Activated T-cell treated with anti-CD3 and anti-CD28 coated beads, Interleukin-2, amount 50 U/mL, for 4 hours (primary cell): ENCODE results near the gene TMEM273. TPM values are rescaled to one million over a fixed set of nuclear protein-coding genes. Genes with fewer than 3 reads are reported as not detected.

ENCODE experiments used
- ATAC-seq, 2 donors: fragments of 200-7000 bp; cut with Tn5 transposase; one replicate each; pipeline ENCODE4 v1.10.0; 2021
- DNase-seq: peaks from one replicate; pipeline ENCODE4 v3.0.0-alpha.2; 2020
- H3K27me3 Mint-ChIP-seq: one replicate; pipeline ENCODE4 v1.8.0; 2021; ENCODE audit warnings: low read depth, mixed read lengths
- H3K36me3 Mint-ChIP-seq: one replicate; pipeline ENCODE4 v1.8.0; 2022; ENCODE audit warnings: mixed read lengths; ENCODE audit not compliant: insufficient read depth
- H3K4me1 Mint-ChIP-seq: one replicate; pipeline ENCODE4 v1.8.0; 2021; ENCODE audit warnings: low read depth, mixed read lengths
- H3K4me3 Mint-ChIP-seq: one replicate; pipeline ENCODE4 v1.8.0; 2021; ENCODE audit warnings: mild to moderate bottlenecking, moderate library complexity, mixed read lengths
- H3K9me3 Mint-ChIP-seq: one replicate; pipeline ENCODE4 v1.8.0; 2021; ENCODE audit warnings: mixed read lengths
- total RNA-seq, 3 donors: library from RNA; stranded (reverse); gene quantifications; one replicate each; pipeline ENCODE4 v1.2.1, GENCODE V29; 2021

TMEM273 gene
- total RNA-seq, 3 donors from 2014 or later: 35.3 to 96.4 (median 45.6) TPM

DNA sequence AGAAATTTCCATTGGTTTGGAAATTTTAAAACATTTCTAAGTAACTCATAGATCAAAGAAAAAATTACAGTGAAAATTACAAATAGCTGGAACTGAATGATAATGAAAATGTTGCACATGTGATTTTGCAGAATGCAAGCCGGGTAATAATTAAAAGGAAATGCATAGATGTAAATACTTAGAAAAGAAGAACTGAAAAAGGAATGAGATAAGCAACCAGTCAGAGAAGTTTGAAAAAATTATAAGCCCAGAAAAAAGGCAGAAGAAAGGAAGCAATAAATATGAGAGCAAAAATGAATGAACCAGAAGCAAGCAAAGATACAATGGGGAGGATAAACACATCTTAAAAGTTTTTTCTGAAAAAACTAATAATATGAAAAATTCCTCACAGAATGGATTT, 3.2 kb upstream of the TMEM273 start:
- no peak for ATAC-seq
- DNase-seq: no peak
- Mint-ChIP-seq H3K36me3 (no peaks in the 10 kb centered on the region), H3K9me3 (no peaks in the 10 kb centered on the region), H3K27me3 (peaks cover 20% of the 10 kb centered on the region), H3K4me1 (peaks cover 51% of the 10 kb centered on the region), H3K4me3 (no peak overlapping the region)

DNA sequence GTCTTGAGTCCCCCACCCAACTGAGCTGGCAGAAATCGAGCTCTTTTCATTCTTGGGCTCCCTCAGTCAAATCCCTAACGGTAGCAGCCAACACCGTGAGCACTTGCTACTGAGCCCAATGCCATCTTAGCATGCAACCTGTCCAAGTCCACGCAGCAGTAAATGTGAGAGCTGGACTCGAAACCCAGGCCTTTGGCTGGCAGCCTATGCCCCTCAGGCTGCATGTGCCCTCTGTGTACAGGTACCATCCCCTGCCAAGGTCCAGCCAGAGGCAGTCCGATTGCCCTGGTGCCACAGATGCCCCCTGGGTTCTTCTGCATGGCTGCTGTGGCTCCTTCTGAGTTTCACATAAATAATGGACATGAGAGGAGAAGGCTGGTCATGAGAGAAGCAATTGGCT, 1.2 kb upstream of the TMEM273 start:
- Mint-ChIP-seq H3K4me1 (peaks cover 53% of the 10 kb centered on the region), H3K4me3 (peak overlapping the region; percentile 84), H3K36me3 (no peaks in the 10 kb centered on the region), H3K9me3 (no peaks in the 10 kb centered on the region), H3K27me3 (peaks cover 19% of the 10 kb centered on the region)
- DNase-seq (no peak), ATAC-seq (no peak)

GRCh38 chr10:49187044-49187484, 1.1 kb downstream of the TMEM273 start:
- no peaks in the 10 kb centered on the region for H3K9me3 Mint-ChIP-seq
- H3K36me3 Mint-ChIP-seq: peaks cover 1% of the 10 kb centered on the region
- H3K27me3 Mint-ChIP-seq: peaks cover 19% of the 10 kb centered on the region
- peak overlapping the region; percentile 84 for H3K4me3 Mint-ChIP-seq
- ATAC-seq: no peak
- DNase-seq: no peak
- H3K4me1 Mint-ChIP-seq: peaks cover 57% of the 10 kb centered on the region

- Mint-ChIP-seq H3K36me3 (peaks cover 3% of the 10 kb centered on the region), H3K9me3 (no peaks in the 10 kb centered on the region), H3K27me3 (peaks cover 19% of the 10 kb centered on the region), H3K4me1 (peaks cover 60% of the 10 kb centered on the region), H3K4me3 (peak overlapping the region; percentile 84)
- ATAC-seq (no peak), DNase-seq (no peak)
These were observed 1.6 kb downstream of the TMEM273 start for GRCh38 chr10:49186613-49187012.

- Mint-ChIP-seq H3K9me3 (no peaks in the 10 kb centered on the region), H3K27me3 (peaks cover 9% of the 10 kb centered on the region)
These were observed 3.0 kb downstream of the TMEM273 start for GRCh38 chr10:49185213-49185612.

GRCh38 chr10:49184642-49185111, 3.5 kb downstream of the TMEM273 start:
- DNase-seq (no peak), ATAC-seq (no peak)
- Mint-ChIP-seq H3K4me1 (peaks cover 57% of the 10 kb centered on the region), H3K36me3 (peaks cover 5% of the 10 kb centered on the region), H3K27me3 (peaks cover 8% of the 10 kb centered on the region), H3K4me3 (peak overlapping the region; percentile 84), H3K9me3 (no peaks in the 10 kb centered on the region)

More at GRCh38 chr10:49185213-49185612, 3.0 kb downstream of the TMEM273 start:
- Mint-ChIP-seq H3K4me1 (peaks cover 57% of the 10 kb centered on the region), H3K36me3 (peaks cover 4% of the 10 kb centered on the region), H3K4me3 (peak overlapping the region; percentile 84)
- no peak for ATAC-seq
- no peak for DNase-seq

GRCh38 chr10:49183596-49184542, 4.3 kb downstream of the TMEM273 start:
- peak; percentile 49 for ATAC-seq
- Mint-ChIP-seq H3K36me3 (peaks cover 5% of the 10 kb centered on the region), H3K9me3 (no peaks in the 10 kb centered on the region), H3K4me1 (peaks cover 50% of the 10 kb centered on the region), H3K27me3 (peaks cover 3% of the 10 kb centered on the region), H3K4me3 (peak overlapping the region; percentile 84)
- no peak for DNase-seq

- DNase-seq (no peak), ATAC-seq (no peak)
- H3K27me3 Mint-ChIP-seq: no peaks in the 10 kb centered on the region
- peaks cover 52% of the 10 kb centered on the region for H3K4me1 Mint-ChIP-seq
- H3K4me3 Mint-ChIP-seq: peak overlapping the region; percentile 11
- peaks cover 7% of the 10 kb centered on the region for H3K36me3 Mint-ChIP-seq
- no peaks in the 10 kb centered on the region for H3K9me3 Mint-ChIP-seq
These were observed 5.4 kb downstream of the TMEM273 start for GRCh38 chr10:49182776-49183175.

DNA sequence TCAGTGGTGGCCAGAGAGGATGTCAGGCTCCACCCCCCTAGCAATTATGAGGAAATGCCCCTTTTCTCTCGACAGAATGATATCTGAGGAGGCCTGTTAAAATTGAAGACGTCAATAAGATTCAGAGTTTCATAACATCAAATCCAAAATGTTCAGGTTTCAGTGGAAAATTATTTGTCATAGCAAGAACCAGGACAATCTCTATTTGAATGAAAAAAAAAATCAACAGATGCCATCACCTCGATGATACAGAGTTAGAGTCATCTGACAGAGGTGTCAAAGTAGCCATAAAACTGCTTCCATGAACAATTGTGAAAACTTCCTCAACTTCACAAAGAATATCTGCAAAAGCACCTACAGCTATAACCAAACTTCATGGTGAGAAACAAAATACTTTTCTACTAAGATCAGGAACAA, 7.7 kb downstream of the TMEM273 start:
- Mint-ChIP-seq H3K4me3 (peak overlapping the region; percentile 69), H3K36me3 (peaks cover 7% of the 10 kb centered on the region), H3K9me3 (no peaks in the 10 kb centered on the region), H3K4me1 (peaks cover 61% of the 10 kb centered on the region), H3K27me3 (no peaks in the 10 kb centered on the region)
- no peak for DNase-seq
- peak; percentile 30 to 42 for ATAC-seq

DNA sequence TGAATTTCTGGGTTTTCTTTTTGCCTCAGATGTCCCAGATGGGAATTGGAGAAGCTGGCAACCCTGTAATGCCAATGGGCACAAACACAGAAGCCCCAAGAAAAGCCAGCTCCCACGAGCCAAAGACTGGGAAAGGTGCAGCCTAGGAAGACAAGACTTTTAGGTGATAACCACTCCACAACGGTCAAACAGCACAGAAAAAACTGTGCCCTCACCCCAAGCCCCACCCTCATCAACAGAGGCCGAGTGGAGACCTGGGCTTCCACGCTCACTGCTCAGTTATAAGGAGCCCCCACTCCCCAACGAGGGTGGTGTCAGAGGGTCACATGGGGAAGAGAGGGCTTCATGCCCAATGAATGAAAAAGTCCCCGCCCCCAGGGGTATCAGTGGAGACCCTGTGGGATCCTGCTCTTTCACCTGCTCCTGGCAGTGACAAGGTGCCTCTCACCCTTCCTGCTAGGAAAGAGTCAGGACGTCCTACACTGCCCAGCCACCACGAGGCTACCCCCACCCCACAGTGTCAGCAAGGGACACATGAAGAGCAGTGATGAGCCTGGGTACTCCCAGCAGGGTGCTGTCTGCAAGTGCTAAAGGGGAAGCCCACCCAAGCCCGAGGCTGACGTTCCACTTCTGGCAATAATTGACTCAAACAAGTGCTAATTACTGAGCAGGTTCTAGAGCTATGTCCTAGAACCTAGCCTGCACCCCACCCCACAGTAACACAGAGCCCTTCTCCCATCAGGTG, 8.3 kb downstream of the TMEM273 start:
- Mint-ChIP-seq H3K4me1 (peaks cover 63% of the 10 kb centered on the region), H3K27me3 (no peaks in the 10 kb centered on the region), H3K4me3 (peak overlapping the region; percentile 69), H3K36me3 (peaks cover 7% of the 10 kb centered on the region), H3K9me3 (no peaks in the 10 kb centered on the region)
- peak in 1 of 2 donors; percentile 11 for ATAC-seq
- DNase-seq: no peak

- Mint-ChIP-seq H3K27me3 (no peaks in the 10 kb centered on the region), H3K9me3 (no peaks in the 10 kb centered on the region), H3K4me3 (no peak overlapping the region), H3K4me1 (peaks cover 61% of the 10 kb centered on the region), H3K36me3 (peaks cover 7% of the 10 kb centered on the region)
- ATAC-seq: no peak
- DNase-seq: no peak
These were observed 9.4 kb downstream of the TMEM273 start for GRCh38 chr10:49178489-49179471.

GRCh38 chr10:49177391-49178355, 10.5 kb downstream of the TMEM273 start:
- DNase-seq (no peak), ATAC-seq (peak; percentile 86 to 88)
- Mint-ChIP-seq H3K36me3 (peaks cover 7% of the 10 kb centered on the region), H3K9me3 (no peaks in the 10 kb centered on the region), H3K27me3 (no peaks in the 10 kb centered on the region), H3K4me3 (peak overlapping the region; percentile 74), H3K4me1 (peaks cover 60% of the 10 kb centered on the region)
